KMS-11 (cell line): Measurements from ENCODE around the gene DNAJC18.

ENCODE experiments used
- H2AFZ ChIP-seq: fragments of 200-600 bp; sonication (generic); 2 replicates; pipeline ENCODE4 v1.6.1; 2016; ENCODE audit warnings: antibody characterized with exemption, mixed run types, low read depth
- H3K27ac ChIP-seq: fragments of 200-600 bp; sonication (generic); 2 replicates; pipeline ENCODE4 v1.6.1; 2016; ENCODE audit warnings: mild to moderate bottlenecking, mixed run types
- H3K27me3 ChIP-seq: fragments of 200-600 bp; sonication (generic); 2 replicates; pipeline ENCODE4 v1.6.1; 2017; ENCODE audit warnings: mild to moderate bottlenecking, low read depth, mixed run types, moderate library complexity; ENCODE audit not compliant: insufficient read depth
- H3K36me3 ChIP-seq: fragments of 200-600 bp; sonication (generic); 2 replicates; pipeline ENCODE4 v1.6.1; 2017; ENCODE audit warnings: mild to moderate bottlenecking, mixed run types; ENCODE audit not compliant: insufficient read depth
- H3K4me1 ChIP-seq: fragments of 200-600 bp; sonication (generic); 2 replicates; pipeline ENCODE4 v1.6.1; 2016; ENCODE audit warnings: mild to moderate bottlenecking, low read depth, mixed run types; ENCODE audit not compliant: poor library complexity, severe bottlenecking
- H3K4me2 ChIP-seq: fragments of 200-600 bp; sonication (generic); 2 replicates; pipeline ENCODE4 v1.7.0; 2016; ENCODE audit warnings: mild to moderate bottlenecking, mixed run types
- H3K4me3 ChIP-seq: fragments of 200-600 bp; sonication (generic); IDR thresholded peaks from 2 replicates; pipeline ENCODE4 v1.6.1; 2017; ENCODE audit warnings: low read depth, low read length, mixed read lengths; ENCODE audit not compliant: insufficient read depth
- H3K79me2 ChIP-seq: fragments of 200-600 bp; sonication (generic); 2 replicates; pipeline ENCODE4 v1.6.1; 2016; ENCODE audit warnings: low read depth, mixed run types; ENCODE audit not compliant: insufficient read depth
- H3K9ac ChIP-seq: fragments of 200-600 bp; sonication (generic); 2 replicates; pipeline ENCODE4 v1.6.1; 2016; ENCODE audit warnings: mild to moderate bottlenecking, mixed run types
- H4K20me1 ChIP-seq: fragments of 200-600 bp; sonication (generic); 2 replicates; pipeline ENCODE4 v1.6.1; 2016; ENCODE audit warnings: mild to moderate bottlenecking, mixed run types; ENCODE audit not compliant: insufficient read depth
- CTCF ChIP-seq: fragments of 200-600 bp; sonication (generic); conservative IDR thresholded peaks from 2 replicates; pipeline ENCODE4 v1.6.1; 2017; ENCODE audit warnings: low read depth, mild to moderate bottlenecking, antibody characterized with exemption, low read length, moderate library complexity, mixed read lengths

DNAJC18 gene

GRCh38 chr5:139475865-139476617 is 36.7 kb upstream of the DNAJC18 start:
- Histone ChIP-seq H2AFZ (no peak overlapping the region), H3K27me3 (no peaks in the 10 kb centered on the region), H3K4me2 (no peak overlapping the region), H3K36me3 (no peaks in the 10 kb centered on the region), H3K4me3 (no peak overlapping the region), H3K4me1 (peaks cover 3% of the 10 kb centered on the region), H3K27ac (no peak overlapping the region), H3K9ac (no peak overlapping the region), H4K20me1 (no peaks in the 10 kb centered on the region), H3K79me2 (no peaks in the 10 kb centered on the region)
- no peak for TF ChIP-seq CTCF

- no peak for TF ChIP-seq CTCF
Observed at GRCh38 chr5:139474890-139475791, 35.8 kb upstream of the DNAJC18 start.

GRCh38 chr5:139473565-139473964 is 34.2 kb upstream of the DNAJC18 start:
- Histone ChIP-seq H3K27me3 (no peaks in the 10 kb centered on the region), H3K79me2 (no peaks in the 10 kb centered on the region), H3K9ac (no peak overlapping the region), H3K4me3 (no peak overlapping the region), H3K36me3 (no peaks in the 10 kb centered on the region), H4K20me1 (no peaks in the 10 kb centered on the region), H3K27ac (no peak overlapping the region), H3K4me2 (no peak overlapping the region), H3K4me1 (no peaks in the 10 kb centered on the region), H2AFZ (no peak overlapping the region)
- TF ChIP-seq CTCF, result no peak

More at GRCh38 chr5:139474890-139475791, 35.8 kb upstream of the DNAJC18 start:
- Histone ChIP-seq H2AFZ (no peak overlapping the region), H3K4me2 (no peak overlapping the region), H3K27me3 (no peaks in the 10 kb centered on the region), H3K27ac (no peak overlapping the region), H3K9ac (no peak overlapping the region), H3K4me1 (no peaks in the 10 kb centered on the region), H4K20me1 (no peaks in the 10 kb centered on the region), H3K4me3 (no peak overlapping the region), H3K36me3 (no peaks in the 10 kb centered on the region), H3K79me2 (no peaks in the 10 kb centered on the region)

GRCh38 chr5:139473105-139473504 is 33.8 kb upstream of the DNAJC18 start:
- H3K79me2 ChIP-seq, result no peaks in the 10 kb centered on the region
- no peaks in the 10 kb centered on the region for H4K20me1 ChIP-seq
- no peaks in the 10 kb centered on the region for H3K36me3 ChIP-seq
- H3K27me3 ChIP-seq, result no peaks in the 10 kb centered on the region
- no peaks in the 10 kb centered on the region for H3K4me1 ChIP-seq
- no peak overlapping the region for H3K27ac ChIP-seq
- no peak overlapping the region for H3K4me2 ChIP-seq
- H3K4me3 ChIP-seq, result no peak overlapping the region
- H2AFZ ChIP-seq, result no peak overlapping the region
- H3K9ac ChIP-seq, result no peak overlapping the region
- TF ChIP-seq CTCF, result no peak
